ENCODE results near the gene SERPINF2.
"Not testable (repeated sequence)": the region's sequence is repeated elsewhere in the genome, so short reads cannot be mapped to it uniquely, and the experiment has no call there.

The SERPINF2 gene

GRCh38 chr17:1716076-1716911 is 26.4 kb upstream of the SERPINF2 start:
- peak; percentile 99 to 100 for DNase-seq (ENCODE audit: low read depth in 2 of 2)

- DNase-seq (ENCODE audit: low read depth in 2 of 2), result peak; percentile 65 to 75
Measured at GRCh38 chr17:1716912-1717695, 25.6 kb upstream of the SERPINF2 start.

GRCh38 chr17:1718362-1719165 is 24.1 kb upstream of the SERPINF2 start:
- DNase-seq (ENCODE audit: low read depth in 2 of 2), result no peak

- no peak for DNase-seq (ENCODE audit: low read depth in 2 of 2)
Measured at GRCh38 chr17:1720856-1721386, 21.8 kb upstream of the SERPINF2 start.

- DNase-seq (ENCODE audit: low read depth in 2 of 2), result not testable (repeated sequence)
Measured at GRCh38 chr17:1722022-1722421, 20.6 kb upstream of the SERPINF2 start.

- peak; percentile 75 to 78 for DNase-seq (ENCODE audit: low read depth in 2 of 2)
Measured at GRCh38 chr17:1724351-1724868, 18.3 kb upstream of the SERPINF2 start, which contains the start of gene WDR81. Gene WDR81, plus strand, starts transcription at chr17:1724704. Its CDS starts 256 bp downstream, at chr17:1724960.

GRCh38 chr17:1724869-1725641 is 17.6 kb upstream of the SERPINF2 start:
- no peak for DNase-seq (ENCODE audit: low read depth in 2 of 2)

- DNase-seq (ENCODE audit: low read depth in 2 of 2), result no peak
Measured at GRCh38 chr17:1725642-1726511, 16.8 kb upstream of the SERPINF2 start.

GRCh38 chr17:1726626-1727257 is 15.9 kb upstream of the SERPINF2 start:
- DNase-seq (ENCODE audit: low read depth in 2 of 2), result no peak

- DNase-seq (ENCODE audit: low read depth in 2 of 2), result no peak
Measured at GRCh38 chr17:1727258-1727789, 15.3 kb upstream of the SERPINF2 start.

GRCh38 chr17:1727876-1728630 is 14.6 kb upstream of the SERPINF2 start:
- DNase-seq (ENCODE audit: low read depth in 2 of 2), result no peak

GRCh38 chr17:1729966-1730325 is 12.7 kb upstream of the SERPINF2 start:
- DNase-seq (ENCODE audit: low read depth in 2 of 2), result no peak

- no peak for DNase-seq (ENCODE audit: low read depth in 2 of 2)
Measured at GRCh38 chr17:1730326-1731193, 12.1 kb upstream of the SERPINF2 start.

GRCh38 chr17:1731194-1731506 is 11.5 kb upstream of the SERPINF2 start:
- DNase-seq (ENCODE audit: low read depth in 2 of 2), result no peak

- DNase-seq (ENCODE audit: low read depth in 2 of 2), result no peak
Measured at GRCh38 chr17:1732241-1732832, 10.3 kb upstream of the SERPINF2 start.

- no peak for DNase-seq (ENCODE audit: low read depth in 2 of 2)
Measured at GRCh38 chr17:1732833-1733321, 9.8 kb upstream of the SERPINF2 start.

- DNase-seq (ENCODE audit: low read depth in 2 of 2), result no peak
Measured at GRCh38 chr17:1733759-1734158, 8.9 kb upstream of the SERPINF2 start.

Data from activated CD8-positive, alpha-beta memory T cell treated with anti-CD3 and anti-CD28 coated beads for 4 hours (primary cell).